ENCODE data around the gene EPHA6. TPM values are rescaled to one million over a fixed set of nuclear protein-coding genes. Genes with fewer than 3 reads are reported as not detected.

EPHA6 gene
- total RNA-seq, 2 donors from 2014 or later, result not detected

- no peak for DNase-seq
- no peaks in the 10 kb centered on the region for H3K9me3 Mint-ChIP-seq
- no peak for ATAC-seq (replicated peaks in 1 of 2)
- no peak overlapping the region for H3K4me3 Mint-ChIP-seq
- peaks cover 3 to 5% of the 10 kb centered on the region in 2 donors for H3K36me3 Mint-ChIP-seq (ENCODE audit: insufficient read depth in 2 of 2)
- no peaks in the 10 kb centered on the region for H3K4me1 Mint-ChIP-seq (ENCODE audit: low read depth)
- no peaks in the 10 kb centered on the region for H3K27me3 Mint-ChIP-seq (ENCODE audit: low read depth)
- no peak overlapping the region for H3K27ac Mint-ChIP-seq
Measured at GRCh38 chr3:97772926-97773325, 958.5 kb downstream of the EPHA6 start.

GRCh38 chr3:97778152-97778551 is 963.8 kb downstream of the EPHA6 start:
- H3K27ac Mint-ChIP-seq, result no peak overlapping the region
- no peaks in the 10 kb centered on the region for H3K36me3 Mint-ChIP-seq (ENCODE audit: insufficient read depth in 2 of 2)
- H3K4me3 Mint-ChIP-seq, result no peak overlapping the region
- ATAC-seq (replicated peaks in 1 of 2) (no peak), DNase-seq (no peak)
- no peaks in the 10 kb centered on the region for H3K4me1 Mint-ChIP-seq (ENCODE audit: low read depth)
- no peaks in the 10 kb centered on the region for H3K9me3 Mint-ChIP-seq
- no peaks in the 10 kb centered on the region for H3K27me3 Mint-ChIP-seq (ENCODE audit: low read depth)

GRCh38 chr3:97793420-97794019 is 979.1 kb downstream of the EPHA6 start:
- H3K27ac Mint-ChIP-seq, result no peak overlapping the region
- H3K4me3 Mint-ChIP-seq, result no peak overlapping the region
- DNase-seq, result peak in 1 of 2 donors; percentile 28
- ATAC-seq (replicated peaks in 1 of 2), result peak; percentile 32 to 39
- H3K9me3 Mint-ChIP-seq, result no peaks in the 10 kb centered on the region
- H3K4me1 Mint-ChIP-seq (ENCODE audit: low read depth), result no peaks in the 10 kb centered on the region
- H3K27me3 Mint-ChIP-seq (ENCODE audit: low read depth), result no peaks in the 10 kb centered on the region
- H3K36me3 Mint-ChIP-seq (ENCODE audit: insufficient read depth in 2 of 2), result no peaks in the 10 kb centered on the region

DNA sequence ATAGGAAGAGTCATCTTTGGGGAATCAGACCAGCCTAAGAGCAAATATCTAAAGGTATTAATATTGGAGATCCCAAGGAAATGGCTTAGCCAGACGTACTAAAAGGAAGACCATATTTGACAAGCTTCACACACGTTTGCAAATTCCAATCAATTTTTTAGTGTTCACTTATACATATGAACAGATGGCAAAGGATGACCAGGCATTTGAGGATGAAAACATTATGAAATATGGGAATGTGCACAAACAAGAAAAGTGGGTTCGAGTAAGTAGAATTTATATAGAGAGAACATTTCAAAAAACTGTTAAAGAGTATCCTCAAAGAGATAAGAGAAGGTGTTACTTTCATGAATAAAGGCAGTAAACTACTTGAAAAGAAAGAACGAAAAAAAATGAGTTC is 981.6 kb downstream of the EPHA6 start:
- Mint-ChIP-seq H3K9me3 (no peaks in the 10 kb centered on the region), H3K4me3 (no peak overlapping the region), H3K36me3 (ENCODE audit: insufficient read depth in 2 of 2) (no peaks in the 10 kb centered on the region), H3K27me3 (ENCODE audit: low read depth) (no peaks in the 10 kb centered on the region), H3K4me1 (ENCODE audit: low read depth) (no peaks in the 10 kb centered on the region), H3K27ac (no peak overlapping the region)
- ATAC-seq (replicated peaks in 1 of 2) (no peak), DNase-seq (no peak)
